HG03108 (cell line): ENCODE results near the gene ITPKB.
"Not testable (repeated sequence)": the region's sequence is repeated elsewhere in the genome, so short reads cannot be mapped to it uniquely, and the experiment has no call there.

Source experiments
- ATAC-seq: cut with Tn5 transposase; IDR thresholded peaks from one replicate; pipeline ENCODE4 v1.9.1; 2021; ENCODE audit warnings: moderate library complexity; ENCODE audit not compliant: unreplicated experiment

The ITPKB gene

DNA sequence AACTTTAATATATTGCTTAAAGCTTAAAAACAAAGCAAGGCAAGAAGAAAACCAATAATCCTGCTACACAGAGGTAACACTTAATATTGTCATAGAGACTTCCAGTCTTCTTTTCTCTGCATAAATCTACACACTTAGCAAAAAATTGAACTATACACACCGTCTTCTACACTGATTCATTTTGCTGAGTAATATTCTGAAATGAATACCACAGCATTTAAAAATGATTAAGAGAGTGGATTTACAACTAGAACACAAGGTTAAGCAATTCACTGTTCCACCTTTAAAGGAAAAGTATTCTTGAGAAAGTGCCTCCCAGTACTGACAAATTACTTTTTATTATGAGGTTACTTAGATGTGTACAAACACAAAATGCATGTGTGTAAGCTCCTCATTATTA is 22.2 kb upstream of the ITPKB start:
- ATAC-seq: no peak

DNA sequence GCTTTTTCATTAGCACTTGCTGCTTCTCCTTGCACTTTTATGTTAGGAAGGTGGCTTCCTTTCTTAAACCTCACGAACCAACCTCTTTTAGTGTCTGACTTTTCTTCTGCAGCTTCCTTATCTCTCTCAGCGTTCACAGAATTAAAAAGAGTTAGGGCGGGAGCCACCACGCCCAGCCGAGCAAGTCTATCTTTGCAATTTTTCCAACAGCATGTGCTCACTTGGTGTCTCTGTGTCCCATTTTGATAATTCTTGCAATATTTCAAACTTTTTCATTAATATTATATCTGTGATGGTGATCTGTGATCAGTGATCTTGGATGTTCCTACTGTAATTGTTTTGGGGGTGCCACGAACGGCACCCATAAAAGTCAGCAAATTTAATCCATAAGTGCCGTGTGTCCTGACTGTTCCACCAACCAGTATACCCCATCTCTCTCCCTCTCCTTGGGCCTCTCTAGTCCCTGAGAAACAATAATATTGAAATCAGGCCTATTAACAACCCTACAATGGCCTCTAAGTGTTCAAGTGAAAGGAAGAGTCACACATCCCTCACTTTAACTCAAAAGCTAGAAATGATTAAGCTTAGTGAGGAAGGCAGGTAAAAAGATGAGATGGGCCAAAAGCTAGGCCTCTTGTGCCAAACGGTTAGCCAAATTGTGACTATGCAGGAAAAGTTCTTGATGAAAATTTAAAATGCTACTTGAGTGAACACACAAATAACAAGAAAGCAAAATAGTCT is 15.9 kb upstream of the ITPKB start:
- ATAC-seq: no peak

DNA sequence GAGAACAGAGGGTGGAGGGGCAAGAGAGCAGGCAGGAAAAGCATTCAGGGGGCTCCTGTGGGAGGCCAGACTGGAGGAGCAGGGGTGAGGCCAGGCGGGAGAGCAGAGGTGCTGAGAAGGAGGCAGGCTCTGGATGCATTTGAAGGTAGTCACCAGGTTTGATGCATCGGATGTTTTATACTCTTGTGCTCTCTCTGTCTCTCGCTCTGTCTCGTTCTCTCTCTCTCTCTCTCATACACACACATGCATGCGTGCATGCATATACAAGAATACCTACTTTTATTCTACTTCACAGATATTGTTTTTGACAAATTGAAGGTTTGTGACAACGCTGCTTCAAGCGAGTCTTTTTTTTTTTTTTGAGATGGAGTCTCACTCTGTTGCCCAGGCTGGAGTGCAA is 15.0 kb upstream of the ITPKB start:
- no peak for ATAC-seq

DNA sequence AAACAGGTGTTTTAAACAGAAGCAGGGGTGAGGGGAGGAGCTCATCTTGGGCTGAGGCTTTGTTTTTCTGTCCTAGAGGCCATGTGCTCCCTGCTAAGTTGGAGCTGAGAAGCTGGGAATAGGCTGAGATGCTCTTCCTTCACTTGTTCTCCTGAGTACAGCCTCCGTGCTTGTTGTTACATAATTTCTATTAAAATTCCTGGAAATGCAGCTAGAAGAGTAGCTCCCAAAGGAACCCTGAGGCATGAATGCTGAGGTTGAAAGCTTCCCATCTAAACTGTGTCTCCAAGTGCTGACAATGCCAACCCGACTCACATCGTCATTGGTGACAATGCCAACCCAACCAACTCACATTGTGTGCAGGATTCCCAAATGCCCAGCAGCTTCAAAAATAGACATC is 12.6 kb upstream of the ITPKB start:
- ATAC-seq: no peak

DNA sequence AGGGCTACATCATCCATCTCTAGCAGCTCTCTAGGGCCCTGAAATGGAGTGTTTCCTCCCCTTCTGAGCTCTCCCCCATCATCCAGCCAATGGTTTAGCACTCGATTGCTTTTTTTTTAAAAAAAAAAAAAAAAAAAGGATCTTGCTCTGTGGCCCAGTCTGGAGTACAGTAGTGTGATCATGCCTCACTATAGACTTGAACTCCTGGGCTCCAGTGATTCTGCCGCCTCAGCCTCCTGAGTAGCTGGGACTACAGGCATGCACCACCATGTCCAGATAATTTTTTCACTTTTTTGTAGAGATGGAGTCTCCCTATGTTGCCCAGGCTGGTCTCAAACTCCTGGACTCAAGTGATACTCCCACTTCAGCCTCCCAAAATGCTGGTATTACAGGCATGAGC is 12.1 kb upstream of the ITPKB start:
- no peak for ATAC-seq

DNA sequence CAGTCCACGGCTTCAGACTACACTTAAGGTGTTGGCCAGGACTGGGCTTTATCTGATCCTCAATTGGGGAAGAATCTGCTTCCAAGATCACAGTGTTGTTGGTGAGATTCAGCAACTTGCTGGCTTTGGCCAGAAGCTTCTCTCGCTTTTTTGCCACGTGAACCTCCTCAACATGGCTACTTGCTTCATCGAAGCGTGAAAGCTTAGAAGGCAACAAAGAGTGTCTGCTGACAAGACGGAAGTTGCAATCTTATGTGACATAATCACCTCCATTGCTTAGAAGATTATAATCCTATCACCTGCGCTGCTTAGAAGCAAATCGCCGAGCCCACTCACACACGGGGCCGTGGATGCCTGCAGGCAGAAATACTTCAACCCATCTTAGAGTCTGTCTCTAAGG is 10.4 kb upstream of the ITPKB start:
- ATAC-seq: no peak

DNA sequence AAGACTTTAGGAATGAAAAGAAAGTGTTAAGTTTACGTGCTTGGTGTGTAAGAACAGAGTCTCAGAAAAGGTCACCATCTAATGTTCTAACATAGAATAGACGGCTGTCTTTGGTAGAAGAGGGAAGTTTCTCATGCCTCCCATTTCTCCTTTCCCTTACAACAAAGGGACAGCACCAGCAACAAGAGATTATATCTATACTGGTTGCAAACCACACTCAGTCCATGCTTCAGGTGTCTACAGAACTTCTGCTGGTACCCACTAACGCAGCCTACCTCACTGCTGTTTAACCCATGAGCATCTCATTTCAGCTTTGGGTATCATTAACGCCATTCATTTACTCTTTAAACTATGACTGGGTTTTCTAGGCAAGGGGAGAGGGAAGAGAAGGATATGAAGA is 9.2 kb upstream of the ITPKB start:
- ATAC-seq: no peak

DNA sequence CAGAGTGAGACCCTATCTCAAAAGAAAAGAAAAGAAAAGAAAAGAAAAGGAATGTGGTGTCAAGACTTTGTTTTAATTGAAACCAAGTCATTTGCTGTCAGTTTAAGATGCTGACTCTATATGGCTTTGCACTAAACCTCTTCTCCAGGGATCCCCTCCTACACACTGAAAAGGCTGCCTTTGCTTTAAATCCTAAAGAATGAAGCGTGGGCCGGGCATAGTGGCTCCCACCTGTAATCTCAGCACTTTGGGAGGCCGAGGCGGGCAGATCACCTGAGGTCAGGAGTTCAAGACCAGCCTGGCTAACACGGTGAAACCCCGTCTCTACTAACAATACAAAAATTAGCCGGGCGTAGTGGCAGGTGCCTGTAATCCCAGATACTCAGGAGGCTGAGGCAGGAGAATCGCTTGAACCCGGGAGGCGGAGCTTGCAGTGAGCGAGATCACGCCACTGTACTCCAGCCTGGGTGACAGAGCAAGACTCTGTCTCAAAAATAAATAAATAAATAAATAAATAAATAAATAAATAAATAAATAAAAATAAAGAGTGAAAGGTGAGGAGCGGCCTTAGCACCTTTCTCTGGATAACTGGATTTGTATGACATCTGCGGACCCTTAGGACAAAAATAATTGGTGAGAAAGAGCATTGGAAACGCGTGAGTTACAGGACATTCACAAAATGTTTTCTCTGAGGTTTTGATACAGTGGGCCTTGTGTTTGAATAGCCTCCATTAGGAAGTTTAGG is 8.6 kb upstream of the ITPKB start:
- ATAC-seq: not testable (repeated sequence)

DNA sequence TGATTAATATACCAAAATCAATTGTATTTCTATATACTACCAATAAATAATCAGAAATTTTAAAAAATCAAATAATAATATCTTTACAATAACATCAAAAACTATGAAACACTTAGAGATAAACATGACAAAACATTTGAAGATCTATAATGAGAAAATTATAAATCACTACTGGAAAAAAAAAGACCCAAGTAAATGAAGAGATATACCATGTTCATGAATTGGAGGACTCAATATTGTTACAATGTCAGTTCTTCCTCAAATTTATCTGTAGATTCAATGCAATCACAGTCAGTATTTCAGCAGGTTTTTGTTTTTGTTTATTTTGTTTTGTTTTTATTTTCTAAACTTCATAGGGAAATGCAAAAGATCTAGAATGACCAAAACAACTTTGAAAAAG is 4.2 kb upstream of the ITPKB start:
- ATAC-seq: no peak

DNA sequence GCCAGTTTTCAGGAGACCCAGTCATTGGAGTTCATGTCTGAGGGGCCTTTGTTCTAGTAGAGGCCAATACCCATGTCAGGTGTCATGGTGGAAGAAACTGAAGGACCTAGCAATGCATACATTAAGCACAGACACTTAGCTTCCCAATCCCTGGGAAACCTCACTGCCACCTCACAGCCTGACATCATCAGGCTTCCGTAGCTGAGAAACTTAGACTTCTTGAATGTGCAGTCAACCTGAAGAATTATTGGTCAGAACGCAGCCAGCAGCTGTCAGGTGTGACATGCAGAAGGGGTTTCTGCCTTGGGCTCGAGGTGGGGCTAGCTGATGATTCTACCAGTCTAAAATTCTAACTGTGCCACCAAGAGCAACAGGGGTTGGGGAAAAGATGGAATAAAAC is 1.9 kb upstream of the ITPKB start:
- no peak for ATAC-seq

DNA sequence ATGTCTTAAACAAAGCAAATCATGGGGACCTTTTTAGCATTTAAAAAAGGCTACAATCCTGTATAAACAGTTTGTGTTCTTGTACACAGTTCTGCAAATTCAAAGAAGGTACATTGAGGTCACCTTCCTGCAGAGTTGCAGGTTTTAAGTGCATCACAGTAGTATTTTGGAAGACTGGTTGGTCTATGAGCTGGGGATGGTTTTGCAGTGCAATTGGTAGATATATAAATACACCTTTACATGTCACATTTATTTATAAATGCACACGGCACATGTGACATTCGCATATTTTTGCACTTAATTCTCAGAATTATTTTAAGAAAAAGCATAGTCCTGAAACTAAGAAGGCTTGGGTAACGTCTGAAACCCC is 599 bp upstream of the ITPKB start:
- ATAC-seq: no peak

DNA sequence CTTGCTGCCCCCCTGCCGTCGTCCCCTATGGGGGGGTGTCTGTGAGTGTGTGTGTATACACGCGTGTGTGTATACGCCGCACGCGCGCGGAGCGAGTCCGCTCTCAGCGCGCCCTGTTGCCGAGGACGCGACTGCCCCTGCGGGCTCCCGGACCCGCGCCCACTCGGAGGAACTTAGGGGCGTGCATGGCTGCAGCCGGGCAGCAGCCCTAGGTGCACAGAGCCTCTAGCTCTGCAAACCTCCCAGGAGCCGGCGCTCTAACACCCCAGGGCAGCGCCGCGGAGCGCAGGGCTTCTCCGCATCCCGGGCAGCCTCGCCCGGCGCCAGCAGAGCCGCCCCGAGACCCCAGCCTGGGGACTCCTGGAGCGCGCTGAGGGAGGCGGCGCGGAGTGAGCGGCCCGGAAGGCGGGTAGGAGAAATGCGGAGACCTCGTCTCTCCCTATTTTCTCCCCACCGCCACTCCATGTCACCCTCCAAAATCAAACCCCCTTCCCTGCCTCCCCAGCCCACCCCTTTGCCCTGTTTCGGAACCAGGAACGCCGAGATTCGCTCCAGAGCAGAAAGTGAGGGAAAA is 574 bp downstream of the ITPKB start:
- peak; percentile 9 for ATAC-seq

DNA sequence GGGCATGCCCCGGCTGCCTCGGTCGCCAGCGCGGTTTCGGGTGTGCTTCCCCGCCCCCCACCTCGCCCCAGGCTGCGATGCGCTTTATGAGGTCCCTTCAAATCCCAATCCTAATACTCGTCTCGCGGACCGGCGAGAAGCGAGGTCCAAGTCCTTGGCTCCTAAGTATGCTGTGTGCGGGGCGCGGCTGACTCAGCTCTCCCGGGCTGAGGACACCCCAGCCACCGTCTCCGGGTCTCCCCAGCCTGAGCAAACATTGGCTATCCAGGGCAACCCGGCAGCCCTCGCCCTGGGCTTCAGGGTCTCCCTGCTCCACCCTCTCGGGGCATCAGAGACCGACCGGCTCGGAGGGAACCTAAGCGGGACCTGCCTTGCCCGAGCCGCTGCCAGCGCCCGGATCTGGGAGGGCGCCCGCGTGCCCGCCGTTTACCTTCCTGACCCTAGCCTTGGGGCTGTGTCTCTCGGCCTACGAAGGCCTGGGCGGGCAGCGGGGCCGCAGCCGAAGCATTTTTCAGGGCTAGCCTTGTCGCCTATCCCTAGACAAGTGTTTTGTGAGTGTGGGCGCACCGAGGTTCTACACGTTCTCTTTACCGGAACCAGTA is 1.2 kb downstream of the ITPKB start:
- peak; percentile 26 for ATAC-seq

DNA sequence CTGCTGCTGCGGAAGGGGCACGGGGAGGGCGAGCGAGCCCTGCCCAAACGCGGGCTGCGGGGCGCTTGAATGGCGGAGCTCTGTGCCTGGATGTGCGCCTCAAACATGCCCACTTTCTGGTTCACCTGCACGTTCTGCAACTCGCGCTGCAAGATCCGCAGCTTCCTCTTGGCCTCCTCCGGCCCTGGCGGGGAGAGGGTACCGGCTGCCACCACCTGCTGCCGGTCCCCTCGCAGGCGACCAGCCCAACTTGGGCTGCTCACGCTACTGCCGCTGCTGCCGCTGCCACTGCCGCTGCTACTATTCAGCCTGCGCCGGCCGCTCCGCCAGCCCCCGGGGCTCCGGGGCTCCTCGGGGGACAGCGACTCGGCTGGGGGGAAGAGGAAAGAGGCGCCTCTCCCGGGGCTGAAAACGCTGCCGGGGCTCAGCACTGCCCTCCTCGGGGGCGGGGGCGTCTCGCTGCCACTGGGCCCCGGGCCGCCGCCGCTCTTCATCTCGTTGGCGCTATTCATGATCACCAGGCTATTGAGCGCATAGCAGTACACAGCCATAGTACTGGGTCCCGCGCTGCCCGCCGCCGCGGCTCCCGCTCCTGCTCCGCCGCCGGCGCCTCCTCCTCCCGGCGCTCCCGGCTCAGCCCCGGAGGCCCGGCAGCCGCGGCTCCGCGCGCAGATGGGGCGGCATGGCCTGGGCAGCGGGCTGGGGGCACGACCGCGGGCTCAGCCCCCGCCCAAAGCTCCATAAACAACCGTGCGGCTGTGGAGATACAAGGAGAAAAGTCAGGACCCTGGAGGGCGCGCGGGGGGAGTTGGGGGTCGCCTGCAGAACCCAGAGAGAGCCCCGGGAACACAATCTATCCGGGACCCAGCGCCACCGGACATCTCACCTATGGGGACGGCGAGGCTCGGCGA is 1.9 kb downstream of the ITPKB start:
- ATAC-seq: peak; percentile 33

DNA sequence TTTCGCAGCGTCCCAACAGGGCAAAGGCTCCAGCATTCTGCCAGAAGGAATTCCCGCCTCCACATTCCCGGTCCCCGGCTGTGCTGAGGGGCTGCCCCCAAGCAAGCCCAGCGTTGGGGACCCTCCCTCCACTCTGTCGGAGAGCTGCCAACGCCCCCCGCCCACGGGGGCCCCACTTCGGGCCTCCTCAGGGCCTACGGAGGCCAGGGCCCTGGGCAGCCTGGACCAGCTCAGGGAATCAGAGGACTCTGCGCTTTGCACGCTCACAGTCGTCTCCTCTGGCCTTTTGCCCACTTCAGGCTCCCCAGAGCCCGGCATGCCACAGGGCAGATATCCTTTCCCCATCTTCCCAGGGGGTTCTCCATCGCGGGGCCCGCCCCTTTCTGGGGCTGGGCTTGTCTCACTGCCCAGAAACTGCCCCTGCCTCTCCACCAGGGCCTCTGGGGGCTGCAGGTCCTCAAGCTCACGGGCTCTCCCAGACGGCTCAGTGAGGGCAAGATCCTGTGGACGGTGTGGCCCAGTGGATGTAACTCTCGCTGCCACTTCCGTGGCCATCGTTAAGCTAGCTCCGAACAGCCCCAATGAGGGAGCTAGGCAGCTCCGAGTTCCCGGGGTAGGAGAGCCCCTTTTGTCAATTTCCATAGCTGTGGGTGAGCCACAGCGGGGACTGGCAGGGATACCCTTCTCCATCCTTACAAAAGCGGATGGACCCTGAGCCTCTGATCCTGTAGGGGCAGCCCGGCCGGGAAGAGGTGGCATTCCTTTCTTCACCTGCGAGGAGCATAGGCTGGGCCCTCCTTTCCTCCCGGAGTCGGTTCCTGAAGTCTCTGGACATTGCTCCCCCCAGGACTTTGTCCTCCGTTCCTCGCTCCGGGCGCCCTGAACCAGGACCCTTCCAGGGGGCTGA is 2.8 kb downstream of the ITPKB start:
- no peak for ATAC-seq

DNA sequence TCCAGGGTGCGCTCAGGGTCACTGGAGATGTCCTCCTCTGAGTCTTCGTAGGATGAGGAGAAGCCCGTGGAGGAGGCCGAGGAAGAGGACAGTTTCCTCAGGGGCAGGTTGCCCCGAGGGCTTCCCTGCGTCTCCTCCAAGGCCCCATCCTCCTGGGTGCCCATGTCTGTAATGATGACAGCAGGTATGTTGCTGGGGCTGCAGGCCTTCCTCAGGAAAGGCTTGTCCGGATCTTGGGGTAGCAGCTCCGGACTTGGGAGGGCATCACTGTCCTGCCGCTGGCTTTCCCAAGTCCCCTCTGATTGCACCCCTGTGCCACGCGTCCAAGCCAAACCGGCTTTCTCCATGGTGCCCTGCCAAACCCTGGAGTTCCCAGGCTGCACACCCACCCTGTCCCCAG is 3.5 kb downstream of the ITPKB start:
- ATAC-seq: no peak

DNA sequence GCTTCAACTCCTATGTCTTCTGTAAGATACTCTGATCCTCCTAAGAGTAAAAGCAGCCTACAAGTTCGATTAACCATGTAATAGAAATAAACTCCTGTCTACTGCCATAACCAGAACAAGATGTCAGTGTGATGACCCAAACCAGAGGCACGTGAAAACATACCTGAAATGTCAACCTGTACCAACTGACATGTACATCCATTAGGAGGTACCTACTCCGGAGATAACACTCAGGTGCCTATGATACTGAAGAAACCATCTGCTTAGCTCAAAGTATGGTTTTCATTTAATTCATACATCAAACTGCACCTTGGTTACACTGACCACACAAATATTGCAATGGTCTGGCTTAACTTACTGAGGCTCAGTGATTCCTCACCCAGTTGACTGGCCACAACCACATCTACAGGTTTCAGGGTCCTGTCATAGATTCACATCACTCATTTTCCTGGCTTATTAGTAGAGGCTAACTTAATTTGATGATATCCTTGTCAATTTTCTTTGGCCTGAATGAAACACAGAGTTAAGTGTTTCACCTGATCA is 4.4 kb downstream of the ITPKB start:
- ATAC-seq: no peak

DNA sequence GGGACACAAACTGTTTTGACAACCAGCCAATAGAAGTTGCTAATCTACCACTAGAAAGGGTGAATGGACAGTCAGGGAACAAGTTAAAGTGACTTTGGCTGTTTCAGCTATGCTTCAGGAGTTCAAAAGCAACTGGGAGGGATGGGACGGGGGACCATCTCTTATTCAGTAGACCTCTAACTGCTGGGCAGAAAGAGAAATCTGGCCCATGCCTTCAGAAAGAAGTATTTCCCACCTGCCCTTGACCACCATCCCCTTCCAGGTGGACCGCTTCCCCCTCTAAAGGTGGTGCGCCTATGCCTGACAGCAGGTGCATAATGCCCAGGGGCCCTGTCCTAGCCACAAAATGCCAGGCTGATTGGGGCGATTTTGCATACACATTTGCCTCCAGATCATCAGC is 5.2 kb downstream of the ITPKB start:
- ATAC-seq: no peak

DNA sequence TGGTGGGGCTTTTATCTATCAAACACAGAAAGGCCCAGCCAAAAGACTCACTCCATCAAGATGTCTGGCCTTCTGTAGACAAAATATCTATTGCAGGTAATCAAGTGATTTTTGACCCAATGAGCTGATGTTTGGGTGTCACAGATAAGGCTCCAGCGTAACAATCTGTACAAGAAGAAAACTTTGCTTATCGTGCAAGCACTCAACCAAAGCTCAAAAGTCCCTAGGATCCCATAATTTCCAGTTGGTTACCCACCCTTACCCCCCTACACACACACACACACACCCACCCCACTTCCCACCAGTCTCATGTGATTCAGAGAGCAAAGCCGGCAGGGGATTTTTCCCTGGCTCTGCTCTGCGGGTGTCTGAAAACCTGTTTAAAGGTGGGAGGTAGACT is 5.8 kb downstream of the ITPKB start:
- ATAC-seq: no peak

DNA sequence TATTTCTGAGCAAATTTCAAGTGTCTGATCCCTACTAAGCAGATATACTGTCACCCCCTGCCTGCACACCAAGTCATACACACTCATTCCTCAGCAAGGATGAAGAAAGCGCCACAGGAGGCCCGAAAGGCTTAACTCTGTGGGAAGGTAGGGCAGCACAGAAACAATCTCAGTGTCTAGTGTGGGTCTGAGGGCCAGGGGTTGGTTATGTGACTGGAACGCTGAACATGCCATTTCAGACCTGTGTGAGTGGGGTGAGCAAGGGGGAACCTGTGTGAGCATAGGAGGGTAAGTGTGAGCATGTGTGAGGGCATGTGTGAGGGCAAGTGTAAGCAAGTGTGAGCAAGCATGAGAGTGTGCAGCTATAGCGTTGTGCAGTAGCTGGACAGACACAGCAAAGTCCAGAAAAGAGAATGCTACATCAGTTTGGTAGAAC is 6.2 kb downstream of the ITPKB start:
- ATAC-seq: no peak
